DMS153 treated with DMSO at 0.1 percent for 48 hours (cell line): ENCODE results near the gene TRAF6.
"Not testable (repeated sequence)": the region's sequence is repeated elsewhere in the genome, so short reads cannot be mapped to it uniquely, and the experiment has no call there.

Experiments
- DNase-seq: peaks from one replicate; lab custom pipeline; 2025; ENCODE audit not compliant: unreplicated experiment; lab: John Stamatoyannopoulos, UW

TRAF6 gene

DNA sequence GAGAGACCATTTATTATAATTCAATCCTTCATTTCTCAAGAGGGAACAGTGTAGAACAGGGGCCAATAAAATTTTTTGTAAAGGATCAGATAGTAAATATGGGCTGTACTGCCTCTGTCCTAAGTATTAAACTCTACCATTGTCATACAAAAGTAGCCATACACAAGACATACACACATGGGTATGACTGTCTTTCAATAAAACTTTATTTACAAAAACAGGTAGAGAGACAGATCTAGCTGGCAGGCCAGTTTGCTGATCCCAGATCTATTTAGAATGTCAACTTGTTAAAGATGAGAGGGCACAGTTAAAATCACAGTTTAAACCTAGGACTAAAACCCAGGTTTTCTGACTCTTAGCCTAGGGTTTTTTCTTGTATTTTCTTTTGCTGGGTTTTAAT lies 16.7 kb downstream of the TRAF6 start:
- DNase-seq = no peak

DNA sequence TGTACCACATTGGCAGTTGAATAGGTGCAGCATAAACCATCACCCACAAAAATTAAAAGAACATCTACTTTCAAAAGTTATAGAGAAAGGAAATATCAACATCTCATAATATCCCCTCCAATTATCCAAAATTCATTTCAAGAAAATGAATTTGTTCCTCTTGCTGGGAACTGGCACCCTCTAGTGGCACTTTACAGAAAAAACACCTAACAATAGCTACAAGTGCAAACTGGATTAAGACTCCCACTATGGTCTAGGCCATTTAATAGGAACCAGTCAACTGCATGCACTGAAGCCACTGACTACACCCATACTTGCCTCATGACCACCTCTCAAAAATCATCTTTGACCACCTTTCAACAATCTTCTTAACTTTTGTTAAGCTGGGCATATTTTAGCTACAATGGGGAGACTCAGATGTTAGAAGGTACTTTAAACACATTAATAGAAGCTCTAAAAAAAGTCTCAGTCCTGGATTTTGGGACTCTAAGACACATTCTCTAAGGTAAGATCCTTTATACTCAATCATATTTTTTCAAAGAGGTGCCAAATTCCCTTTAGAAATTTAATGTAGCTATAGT lies 17.3 kb downstream of the TRAF6 start:
- peak; percentile 38 for DNase-seq

DNA sequence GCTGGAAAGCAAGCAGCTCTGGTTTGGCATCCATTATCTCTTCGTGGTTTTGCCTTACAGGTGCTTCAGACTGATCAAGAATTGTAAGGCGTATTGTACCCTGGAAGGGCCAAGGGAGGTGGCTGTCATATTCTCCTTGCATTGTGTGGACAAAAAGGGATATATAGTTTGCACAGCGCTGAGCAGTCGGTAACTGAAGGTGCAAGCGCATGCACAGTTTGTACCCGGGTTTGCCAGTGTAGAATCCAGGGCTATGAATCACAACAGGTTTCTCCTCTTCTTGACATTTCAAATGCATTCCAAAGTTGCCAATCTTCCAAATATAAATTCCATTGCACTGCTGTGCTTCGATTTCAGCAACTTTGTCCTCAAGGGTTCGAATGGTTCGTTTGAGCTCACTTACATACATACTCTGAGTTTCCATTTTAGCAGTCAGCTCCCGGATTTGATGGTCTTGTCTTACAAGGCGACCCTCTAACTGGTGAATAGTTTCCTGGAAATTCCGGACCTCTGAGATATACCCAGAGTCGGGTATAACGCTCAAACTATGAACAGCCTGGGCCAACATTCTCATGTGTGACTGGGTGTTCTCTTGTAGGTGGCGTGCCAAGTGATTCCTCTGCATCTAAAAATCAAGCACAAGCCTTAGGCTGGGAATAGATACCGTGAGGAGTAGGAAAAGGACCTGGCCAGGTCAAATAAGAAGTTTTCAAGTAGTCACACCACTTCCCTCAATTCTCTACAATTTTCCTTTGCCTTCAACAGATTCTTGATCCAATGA lies 19.9 kb downstream of the TRAF6 start:
- DNase-seq = no peak

DNA sequence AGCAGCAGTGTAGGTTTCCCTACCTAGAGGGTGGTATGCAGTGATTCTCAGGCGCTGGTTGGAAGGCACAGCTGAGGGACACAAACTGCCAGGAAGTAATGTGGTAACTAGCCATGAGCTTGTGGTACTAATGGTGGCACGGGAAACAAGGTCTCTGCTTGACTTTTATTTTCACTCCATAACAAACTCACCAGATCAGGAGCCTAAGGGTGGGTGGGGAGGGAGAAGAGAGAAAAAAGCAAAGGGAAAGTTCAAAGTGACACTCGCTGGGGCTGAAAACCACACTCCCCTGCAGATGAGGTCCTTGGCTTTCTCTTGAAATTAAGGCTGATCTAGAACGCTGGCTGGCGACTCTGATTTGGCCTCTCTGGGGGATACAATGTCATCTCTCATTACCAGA lies 22.0 kb downstream of the TRAF6 start:
- DNase-seq = no peak

DNA sequence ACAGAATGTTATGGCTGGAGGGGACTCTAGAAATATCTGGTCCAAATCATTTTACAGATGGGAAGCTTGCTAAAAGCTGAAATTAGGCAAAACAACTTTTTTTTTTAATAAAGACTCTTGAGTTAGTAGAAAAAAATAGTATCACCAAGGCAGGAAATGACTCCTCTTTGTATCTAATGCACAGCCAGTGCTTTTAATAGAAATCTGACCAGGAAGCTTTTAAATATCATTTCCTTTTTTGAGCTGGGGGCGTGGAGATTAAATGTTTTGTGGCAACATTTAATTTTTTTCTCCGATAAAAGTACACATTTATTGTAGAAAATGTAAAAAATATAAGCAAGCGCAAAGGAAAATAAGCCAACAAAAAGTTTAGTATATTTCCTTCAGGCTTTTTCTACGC lies 22.5 kb downstream of the TRAF6 start:
- no peak for DNase-seq

DNA sequence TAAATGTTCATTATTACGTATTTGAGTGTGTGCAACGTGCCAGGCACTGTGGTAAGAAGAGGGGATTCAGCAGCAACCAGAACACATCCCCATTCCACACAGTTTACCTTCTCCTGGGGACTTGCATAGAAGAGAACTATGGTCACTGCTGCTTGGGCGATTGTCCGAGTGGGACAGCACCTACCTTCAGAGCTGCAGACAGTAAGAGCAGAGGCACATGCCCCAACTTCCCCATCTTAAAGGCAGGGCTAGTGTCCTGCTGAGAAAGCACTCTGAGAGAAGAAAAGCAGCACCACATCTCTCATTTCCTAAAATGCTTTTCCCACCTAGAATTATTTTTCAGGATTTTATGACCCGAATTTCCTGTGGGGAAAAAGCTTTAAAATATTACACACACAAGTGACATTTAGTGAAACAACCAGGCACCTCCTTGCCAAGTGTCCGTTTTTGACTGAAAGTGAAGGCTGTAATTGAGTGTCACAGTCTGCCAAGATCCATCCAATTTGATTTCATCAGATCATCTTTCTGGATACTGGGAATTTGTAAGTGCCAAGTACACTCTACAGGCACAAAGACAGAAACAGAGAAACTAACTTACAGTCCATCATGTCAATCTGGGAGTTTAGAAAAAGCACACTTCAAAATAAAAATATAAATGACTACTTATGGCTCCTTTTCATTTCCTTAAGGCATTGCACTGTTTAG lies 24.6 kb downstream of the TRAF6 start:
- no peak for DNase-seq

DNA sequence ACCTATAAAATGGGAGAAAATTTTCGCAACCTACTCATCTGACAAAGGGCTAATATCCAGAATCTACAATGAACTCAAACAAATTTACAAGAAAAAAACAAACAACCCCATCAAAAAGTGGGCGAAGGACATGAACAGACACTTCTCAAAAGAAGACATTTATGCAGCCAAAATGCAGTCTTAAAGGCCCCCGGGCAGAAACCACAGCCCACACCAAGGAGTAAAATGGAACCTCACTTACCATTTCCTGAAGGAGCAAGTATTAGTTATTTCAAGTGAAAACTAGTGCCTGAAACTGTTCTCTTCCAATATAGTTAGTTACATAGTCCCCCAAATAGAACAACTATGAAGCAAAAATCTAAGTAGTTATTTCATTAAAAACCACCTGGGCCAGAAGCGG lies 27.0 kb downstream of the TRAF6 start:
- not testable (repeated sequence) for DNase-seq

DNA sequence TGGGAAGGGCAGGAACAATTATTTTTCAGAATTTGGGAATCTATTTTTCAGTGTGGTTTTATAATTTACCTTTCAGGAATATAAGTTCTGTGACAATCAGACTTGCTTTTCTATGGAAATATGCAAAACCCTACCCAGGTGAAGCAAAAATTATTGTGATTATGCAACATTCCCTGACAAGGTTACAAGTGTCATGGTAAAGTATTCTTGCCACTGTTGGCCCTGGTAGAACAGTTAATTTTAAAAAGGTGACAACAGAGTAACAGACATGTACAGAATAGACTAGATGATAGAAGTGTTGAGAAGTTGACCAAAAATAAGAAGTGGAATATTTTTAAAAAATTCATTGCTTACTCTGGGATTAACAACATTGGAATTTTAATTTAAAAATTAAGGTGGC lies 29.2 kb downstream of the TRAF6 start:
- no peak for DNase-seq

DNA sequence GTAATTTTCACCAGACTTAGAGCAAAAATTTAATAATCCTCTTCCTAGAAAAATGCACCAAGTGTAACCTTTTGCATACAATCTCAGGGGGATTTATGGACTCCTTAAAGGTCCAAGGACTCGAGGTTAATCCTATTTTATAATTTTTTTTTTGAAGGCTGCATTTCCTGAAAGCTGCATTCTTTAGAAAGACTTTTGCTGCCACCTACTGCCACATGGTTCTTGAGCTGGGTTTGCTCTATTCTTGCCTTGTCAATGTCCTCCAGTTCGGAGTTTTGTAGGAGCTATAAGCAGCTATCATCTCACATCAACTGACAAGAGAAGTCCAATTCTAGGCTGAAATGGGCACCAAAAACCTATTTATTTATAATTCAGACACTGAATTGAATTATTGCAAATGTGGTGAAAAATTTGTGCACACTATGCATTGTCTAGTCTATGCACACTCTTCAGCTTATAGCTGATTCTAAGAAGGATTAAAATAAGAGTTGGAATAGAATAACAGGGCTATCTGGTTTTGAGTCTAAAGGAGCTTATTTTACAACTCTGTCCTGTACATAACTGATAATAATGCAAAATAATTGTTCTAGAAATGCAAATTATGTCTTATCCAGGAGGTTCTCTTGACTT lies 31.3 kb downstream of the TRAF6 start:
- DNase-seq = peak; percentile 7

DNA sequence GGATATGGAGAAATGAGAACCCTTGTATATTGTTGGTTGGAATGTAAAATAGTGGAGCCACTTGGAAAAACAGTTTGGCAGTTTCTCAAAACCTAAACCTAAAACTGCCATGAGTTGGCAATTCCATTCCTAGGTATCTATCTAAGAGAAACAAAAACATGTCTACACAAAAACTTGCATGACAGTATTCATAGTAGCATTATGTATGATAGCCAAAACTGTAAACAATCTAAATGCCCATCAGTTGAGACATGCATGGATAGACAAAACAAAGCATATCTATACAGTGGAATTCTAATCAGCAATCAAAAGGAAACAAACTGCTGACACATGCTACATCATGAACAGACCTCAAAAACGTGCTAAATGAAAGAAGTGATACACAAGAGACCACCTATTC lies 34.9 kb downstream of the TRAF6 start:
- DNase-seq = no peak

DNA sequence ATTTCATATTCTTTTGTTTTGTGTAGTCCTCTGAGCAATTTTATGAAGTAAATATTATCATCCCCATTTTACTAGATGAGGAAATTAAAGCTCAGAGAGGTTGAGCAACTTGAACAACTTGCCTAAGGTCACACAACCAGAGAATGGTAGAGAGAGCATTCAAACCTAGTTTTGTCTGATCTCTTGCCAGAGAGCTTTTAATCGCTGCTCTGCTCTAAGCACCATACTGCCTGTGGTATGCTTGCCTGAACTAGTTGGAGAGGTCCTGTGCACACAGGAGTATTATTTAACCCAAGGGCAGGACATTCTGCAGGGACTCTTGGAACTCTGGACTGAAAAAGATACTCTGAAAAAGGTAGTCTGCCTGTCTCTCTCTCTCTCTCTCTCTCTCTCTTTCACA lies 38.5 kb downstream of the TRAF6 start:
- no peak for DNase-seq

DNA sequence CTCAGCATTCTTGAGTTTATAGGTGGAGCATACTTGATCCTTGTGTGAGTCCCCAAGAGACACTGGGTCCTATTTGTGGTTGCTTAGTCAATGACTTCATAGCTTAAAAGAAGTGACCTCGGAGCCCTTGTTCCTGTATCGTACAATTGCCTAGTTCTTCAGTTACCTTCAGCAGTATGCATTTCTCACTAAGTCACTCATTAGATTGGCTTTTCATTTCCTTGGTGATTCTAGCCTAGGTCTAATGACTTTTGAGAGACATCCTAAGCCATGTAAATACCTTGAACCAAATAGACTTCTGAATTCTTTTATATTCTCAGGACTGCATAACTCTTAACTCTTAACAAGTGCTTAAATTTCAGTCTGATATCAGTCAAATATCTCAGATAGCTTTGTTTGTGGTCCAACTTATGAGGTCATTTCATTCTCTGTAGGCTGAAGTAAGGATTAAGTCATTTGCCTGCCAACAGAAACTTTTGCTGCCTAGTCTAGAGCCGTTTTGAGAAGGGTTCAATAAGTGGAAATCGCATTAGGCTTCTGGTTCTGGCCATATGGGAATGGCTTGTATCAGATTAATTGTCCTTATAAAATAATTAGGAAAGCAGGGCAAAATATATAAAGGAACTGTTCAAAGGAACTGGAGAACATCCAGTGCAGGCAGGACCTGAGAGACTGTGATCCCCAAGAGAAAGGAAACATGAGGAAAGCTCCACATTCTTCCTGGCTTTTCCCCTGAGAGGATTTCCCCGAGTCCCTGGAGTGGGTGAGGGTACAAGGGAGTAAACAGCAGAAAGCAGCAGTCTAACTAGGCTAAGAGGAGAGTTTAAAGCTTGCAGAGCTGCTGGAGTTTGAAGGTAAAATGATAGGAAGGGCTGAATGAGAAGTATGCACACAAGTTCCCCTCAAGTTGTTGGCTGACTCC lies 39.9 kb downstream of the TRAF6 start:
- no peak for DNase-seq

DNA sequence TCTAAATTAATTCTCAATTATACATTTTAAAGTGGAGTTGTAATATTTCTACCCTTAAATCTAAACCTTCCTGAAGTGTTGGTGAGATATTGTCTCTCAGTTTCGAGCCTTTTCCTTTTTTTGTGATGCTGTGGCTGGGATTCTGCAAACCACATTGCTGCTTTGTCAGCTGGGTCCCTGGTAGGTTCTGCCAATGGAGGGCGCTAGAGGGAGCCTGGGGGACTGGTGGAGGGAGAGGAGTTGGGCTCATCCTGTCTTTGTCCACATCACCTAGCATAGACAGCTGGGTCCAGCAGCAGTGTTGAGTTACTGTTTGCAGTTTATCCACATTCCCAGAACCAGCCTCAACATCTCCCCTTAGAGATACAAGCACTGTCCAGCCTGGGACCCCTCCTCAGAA lies 41.0 kb downstream of the TRAF6 start:
- DNase-seq = no peak

DNA sequence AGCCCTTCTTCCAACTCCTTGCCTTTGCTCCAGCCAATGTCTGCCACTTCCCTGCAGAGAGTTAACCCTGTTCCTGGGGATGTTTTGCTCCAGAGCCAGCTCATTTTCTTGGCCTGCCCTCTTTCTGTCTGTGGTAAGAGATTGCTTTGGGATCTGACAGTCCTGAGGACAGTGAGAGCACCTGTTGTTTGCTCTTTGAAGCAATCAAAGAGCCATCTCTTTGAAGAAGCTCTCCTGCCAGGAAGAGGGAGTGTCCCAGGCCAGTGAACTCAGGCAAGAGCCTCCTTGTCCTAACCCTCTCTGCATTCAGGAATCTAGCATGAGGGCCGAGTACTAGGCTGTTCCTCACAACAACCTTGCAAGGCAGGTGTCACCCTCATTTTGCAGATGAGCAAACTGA lies 42.2 kb downstream of the TRAF6 start:
- DNase-seq = no peak

DNA sequence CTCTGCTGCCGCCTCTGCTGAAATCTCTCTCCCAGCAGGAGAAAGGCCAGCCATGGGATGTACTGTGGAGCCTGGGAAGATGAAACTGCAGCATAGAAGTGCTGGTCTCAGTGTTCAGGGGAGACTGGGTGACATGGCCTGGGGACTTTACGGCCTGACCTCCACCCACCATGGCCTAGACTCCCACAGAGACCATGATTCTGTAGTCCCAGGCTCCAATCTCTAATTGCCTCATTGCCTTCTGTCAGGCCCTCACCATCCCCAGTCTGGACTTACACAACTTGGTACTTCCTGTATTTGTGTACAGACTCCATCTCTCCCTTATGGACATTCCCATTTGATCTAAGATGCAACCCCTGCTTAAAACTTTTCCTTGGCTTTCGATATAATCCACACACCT lies 43.1 kb downstream of the TRAF6 start:
- DNase-seq = no peak

DNA sequence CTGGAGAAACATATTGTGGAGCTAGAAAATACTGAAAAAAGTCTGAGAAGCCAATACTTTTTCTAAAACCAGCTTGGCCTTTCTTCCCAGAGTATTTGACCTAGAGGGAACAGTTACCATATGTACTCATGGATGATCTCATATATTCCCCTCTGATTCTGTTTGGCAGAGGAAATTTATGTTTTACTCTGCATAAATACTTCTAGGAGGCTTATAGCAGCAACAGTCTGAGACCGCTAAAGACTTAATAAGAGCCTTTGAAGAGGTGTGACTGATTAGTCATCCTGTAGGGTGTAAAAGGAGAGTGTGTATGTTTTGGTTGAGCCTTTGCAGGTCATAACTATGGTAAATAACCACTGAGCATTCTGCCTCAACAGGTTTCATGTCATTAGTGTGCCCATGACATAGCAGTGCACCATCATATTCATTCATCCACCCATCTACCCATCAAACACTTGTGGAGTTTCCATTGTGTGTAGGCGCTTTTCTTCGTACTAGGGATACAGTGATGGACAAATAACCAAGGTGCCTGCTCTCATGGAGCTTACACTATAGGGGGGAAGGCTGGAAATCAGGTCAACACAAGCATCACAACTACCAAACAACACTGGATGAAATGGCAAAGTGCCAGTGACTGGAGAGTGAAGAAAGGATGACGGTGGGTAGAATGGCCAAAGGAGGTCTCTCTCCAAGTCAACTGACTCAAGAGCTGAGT lies 44.5 kb downstream of the TRAF6 start:
- DNase-seq = no peak

DNA sequence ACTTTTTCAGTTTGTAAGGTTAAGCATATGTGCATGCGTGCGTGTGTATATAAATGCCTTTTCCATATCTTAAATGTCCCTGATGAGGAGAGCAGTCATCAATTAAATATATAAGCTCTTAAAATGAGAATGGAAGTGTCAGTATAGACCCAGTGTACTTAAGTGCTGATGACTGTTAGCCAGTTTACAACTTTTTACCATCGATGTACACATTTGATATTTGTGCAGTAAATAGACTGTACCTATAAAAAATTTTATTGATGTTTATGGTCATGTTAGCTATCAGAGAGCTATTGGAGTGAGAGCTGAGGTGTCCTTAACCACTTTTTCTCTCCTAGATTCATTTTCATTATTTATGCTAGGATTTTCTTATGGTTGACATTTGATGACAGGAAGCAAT lies 45.4 kb downstream of the TRAF6 start:
- DNase-seq = no peak

DNA sequence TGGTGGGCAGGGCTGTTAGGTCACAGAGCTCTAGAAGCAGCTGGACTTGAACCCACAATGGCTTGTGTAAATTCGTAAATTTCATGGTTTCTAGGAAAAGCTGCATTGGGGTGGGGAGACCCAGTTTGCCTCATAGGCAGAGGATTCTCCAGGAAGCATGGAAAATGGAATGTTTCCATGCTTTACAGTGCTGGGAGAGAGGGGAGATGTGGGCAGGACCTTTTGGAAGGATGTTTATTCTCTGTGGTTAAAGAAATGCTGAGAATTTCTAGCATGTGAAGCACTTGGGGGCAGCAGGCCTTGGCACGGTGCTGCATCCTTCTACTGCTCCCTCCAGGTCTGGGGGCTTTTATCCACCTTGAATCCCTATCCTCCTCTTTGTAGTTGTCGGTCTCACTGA lies 46.3 kb downstream of the TRAF6 start:
- DNase-seq = no peak

DNA sequence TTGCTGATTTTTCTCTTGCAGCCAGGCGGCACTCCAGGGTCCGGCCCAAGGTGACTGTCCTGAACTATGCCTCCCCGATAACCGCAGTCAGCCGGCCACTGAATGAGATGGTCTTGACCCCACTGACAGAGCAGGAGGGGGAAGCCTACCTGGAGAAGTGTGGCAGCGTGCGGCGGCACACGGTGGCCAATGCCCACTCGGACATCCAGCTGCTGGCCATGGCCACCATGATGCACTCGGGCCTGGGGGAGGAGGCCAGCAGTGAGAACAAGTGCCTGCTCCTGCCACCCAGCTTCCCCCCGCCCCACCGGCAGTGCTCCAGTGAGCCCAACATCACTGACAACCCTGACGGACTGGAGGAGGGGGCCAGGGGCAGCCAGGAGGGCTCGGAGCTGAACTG lies 47.8 kb downstream of the TRAF6 start:
- no peak for DNase-seq

DNA sequence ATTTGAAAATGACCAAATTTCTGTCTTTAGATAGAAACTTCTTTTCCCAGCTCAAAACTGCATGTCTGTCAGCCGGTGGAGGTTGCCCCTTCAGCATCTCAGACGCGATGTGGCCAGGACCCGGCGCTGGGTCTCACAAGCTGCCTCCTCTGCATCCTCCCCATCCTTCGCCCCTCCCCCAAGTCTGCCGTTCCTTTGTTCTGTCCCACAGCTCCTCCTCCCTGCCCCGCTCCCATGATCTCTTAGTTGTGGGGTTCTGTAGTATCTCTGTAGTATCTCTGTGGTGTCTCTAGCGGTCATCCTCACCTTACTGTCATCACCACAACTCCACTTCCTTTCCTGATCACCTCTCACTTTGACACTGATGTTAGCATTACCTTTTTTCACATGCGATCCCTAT lies 49.9 kb downstream of the TRAF6 start:
- no peak for DNase-seq
